ENCODE results near the gene CCDC92B.

Gene CCDC92B

DNA sequence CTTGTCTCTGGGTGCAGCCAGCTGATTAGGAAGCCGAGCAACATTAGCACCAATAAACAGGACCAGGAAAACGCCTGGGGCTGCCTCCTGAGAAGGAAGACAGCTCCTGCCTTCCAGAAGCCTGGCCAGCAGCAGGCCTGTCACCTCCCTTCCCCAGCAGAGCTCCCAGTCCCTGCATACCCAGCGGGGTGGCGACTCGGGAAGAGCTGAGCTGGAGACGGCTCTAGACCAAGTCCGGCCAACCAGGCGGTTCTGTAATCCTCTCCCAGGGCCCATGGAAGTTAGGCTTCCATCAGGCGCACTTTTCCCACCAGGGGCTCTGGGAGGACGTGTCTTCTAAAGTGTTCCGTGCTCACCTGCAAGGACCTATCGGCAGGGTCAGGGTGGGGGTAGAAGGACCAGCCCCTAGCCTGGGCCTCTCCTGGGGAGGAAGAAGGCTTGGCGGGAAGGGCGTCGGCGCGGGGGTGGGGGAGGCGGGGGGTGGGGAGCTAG, 25.9 kb downstream of the CCDC92B start:
- in situ Hi-C loops (cut with MboI; ENCODE audit: low sequenced_read_pairs), result no loop called here

- in situ Hi-C loops (cut with MboI; ENCODE audit: low sequenced_read_pairs), result no loop called here
Measured at GRCh38 chr17:2722611-2723010, 26.8 kb downstream of the CCDC92B start.

DNA sequence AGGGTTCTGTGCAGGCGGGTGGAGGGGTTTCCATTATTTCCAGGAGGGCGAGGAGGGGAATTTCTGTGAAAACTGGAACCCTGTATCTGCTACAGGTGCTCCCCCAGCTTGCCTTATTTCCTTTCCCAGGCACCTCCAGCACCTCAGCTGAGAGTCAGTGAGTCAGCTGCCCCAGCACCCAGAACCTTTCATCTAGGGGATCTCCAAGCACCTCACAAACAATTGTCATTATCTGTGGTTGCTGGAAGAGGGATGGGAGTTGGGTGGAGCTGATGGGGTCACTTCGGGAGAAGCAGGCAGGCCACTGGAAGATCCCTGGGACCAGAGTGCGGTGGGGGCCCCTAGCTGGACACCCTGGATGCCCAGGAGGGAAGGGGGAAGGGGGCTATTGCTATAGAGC, 27.8 kb downstream of the CCDC92B start:
- in situ Hi-C loops (cut with MboI; ENCODE audit: low sequenced_read_pairs), result no loop called here

- in situ Hi-C loops (cut with MboI; ENCODE audit: low sequenced_read_pairs), result no loop called here
Measured at GRCh38 chr17:2719861-2720260, 29.6 kb downstream of the CCDC92B start.

DNA sequence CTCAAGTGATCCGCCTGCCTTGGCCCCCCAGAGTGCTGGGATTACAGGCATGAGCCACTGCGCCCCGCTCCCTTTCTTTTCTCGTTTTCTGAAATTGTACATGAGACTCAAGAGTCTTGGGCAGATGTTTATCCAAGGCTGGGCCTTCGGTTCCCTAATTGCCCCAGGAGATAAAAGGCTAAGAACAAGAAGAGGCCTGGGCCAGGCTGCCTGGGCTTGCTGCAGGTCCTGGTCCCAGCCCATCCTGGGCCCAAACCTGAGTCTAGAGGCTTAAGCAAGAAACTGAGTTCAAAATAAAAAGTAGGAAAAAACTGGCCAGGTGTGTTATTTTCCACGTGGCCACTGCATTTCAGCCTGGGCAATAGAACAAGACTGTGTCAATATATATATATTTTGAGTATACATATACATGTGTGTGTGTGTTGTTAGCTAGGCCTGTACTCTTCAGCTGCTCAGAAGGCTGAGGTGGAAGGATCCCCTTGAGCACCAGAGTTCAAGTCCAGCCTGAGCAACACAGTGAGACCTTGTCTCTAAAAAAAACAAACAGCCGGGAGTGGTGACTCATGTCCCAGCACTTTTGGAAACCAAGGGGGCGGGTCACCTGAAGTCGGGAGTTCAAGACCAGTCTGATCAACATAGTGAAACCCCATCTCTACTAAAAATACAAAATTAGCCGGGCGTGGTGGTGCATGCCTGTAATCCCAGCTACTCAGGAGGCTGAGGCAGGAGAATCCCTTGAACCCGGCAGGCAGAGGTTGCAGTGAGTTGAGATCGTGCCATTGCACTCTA, 31.1 kb downstream of the CCDC92B start:
- in situ Hi-C loops (cut with MboI; ENCODE audit: low sequenced_read_pairs), result no loop called here

GRCh38 chr17:2716649-2717048, 32.8 kb downstream of the CCDC92B start:
- in situ Hi-C loops (cut with MboI; ENCODE audit: low sequenced_read_pairs), result no loop called here

DNA sequence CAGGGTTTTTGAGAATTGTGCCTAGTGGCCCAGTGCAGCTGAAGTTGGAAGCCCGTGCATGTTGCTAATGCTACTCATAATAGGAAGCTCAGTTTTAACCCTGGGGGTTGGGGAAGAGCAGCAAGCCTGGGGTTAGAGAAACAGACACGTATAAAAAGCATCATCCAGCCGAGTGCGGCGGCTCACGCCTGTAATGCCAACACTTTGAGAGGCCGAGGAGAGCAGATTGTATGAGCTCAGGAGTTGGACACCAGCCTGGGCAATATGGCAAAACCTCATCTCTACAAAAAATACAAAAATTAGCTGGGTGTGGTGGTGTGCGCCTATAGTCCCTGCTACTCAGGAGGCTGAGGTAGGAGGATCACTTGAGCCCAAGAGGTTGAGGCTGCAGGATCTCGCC, 35.6 kb downstream of the CCDC92B start:
- in situ Hi-C loops (cut with MboI; ENCODE audit: low sequenced_read_pairs), result no loop called here

- in situ Hi-C loops (cut with MboI; ENCODE audit: low sequenced_read_pairs), result no loop called here
Measured at GRCh38 chr17:2712300-2713043, 37.0 kb downstream of the CCDC92B start.

GRCh38 chr17:2711608-2712299, 37.7 kb downstream of the CCDC92B start, which contains the start of gene CLUH:
CLUH (minus strand) TSS chr17:2711764; CDS start chr17:2711661, 103 bp downstream.
- in situ Hi-C loops (cut with MboI; ENCODE audit: low sequenced_read_pairs), result no loop called here

DNA sequence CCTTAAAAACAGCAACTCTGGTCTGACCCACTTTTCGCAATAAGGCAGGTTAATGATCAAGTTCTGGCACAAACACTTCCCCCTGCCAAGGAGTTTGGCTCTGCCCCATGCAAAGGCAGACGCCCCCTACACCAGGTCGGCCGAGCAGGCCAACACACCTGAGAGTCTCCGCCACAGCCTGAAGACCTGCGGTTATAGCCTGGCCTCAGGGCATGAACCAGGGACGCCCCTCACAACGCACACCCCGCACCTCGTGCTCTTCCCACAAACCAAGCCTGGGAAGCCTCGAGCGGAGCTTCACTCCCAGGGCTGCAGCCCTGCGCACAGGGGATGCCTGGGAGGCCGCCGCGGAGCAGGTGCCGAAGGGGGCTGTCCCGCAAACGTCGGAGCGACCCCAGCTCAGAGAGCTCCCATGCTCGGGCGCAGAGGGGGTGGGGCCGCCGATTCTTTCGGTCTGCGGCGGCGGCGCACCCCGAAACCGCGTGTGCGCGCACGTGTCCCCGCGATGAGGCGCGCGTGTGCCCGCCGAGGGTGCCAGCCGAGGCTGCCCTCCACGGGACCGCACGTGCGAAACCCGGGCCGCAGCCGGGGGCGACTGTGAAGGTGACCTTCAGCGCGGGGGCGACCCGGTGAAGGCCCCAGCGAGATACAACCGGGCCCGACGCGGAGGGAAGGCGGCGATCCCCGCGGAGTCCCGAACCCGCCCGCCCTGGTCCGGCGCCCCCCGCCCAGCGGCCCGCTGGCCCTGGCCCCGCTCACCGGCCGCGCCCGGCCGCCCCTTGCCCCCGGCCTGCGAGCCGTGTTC, 38.4 kb downstream of the CCDC92B start:
- in situ Hi-C loops (cut with MboI; ENCODE audit: low sequenced_read_pairs), result no loop called here

GRCh38 chr17:2710071-2710802, 39.2 kb downstream of the CCDC92B start:
- in situ Hi-C loops (cut with MboI; ENCODE audit: low sequenced_read_pairs), result no loop called here

GRCh38 chr17:2709183-2709661, 40.2 kb downstream of the CCDC92B start:
- in situ Hi-C loops (cut with MboI; ENCODE audit: low sequenced_read_pairs), result no loop called here

- in situ Hi-C loops (cut with MboI; ENCODE audit: low sequenced_read_pairs), result no loop called here
Measured at GRCh38 chr17:2708585-2709182, 40.8 kb downstream of the CCDC92B start.

DNA sequence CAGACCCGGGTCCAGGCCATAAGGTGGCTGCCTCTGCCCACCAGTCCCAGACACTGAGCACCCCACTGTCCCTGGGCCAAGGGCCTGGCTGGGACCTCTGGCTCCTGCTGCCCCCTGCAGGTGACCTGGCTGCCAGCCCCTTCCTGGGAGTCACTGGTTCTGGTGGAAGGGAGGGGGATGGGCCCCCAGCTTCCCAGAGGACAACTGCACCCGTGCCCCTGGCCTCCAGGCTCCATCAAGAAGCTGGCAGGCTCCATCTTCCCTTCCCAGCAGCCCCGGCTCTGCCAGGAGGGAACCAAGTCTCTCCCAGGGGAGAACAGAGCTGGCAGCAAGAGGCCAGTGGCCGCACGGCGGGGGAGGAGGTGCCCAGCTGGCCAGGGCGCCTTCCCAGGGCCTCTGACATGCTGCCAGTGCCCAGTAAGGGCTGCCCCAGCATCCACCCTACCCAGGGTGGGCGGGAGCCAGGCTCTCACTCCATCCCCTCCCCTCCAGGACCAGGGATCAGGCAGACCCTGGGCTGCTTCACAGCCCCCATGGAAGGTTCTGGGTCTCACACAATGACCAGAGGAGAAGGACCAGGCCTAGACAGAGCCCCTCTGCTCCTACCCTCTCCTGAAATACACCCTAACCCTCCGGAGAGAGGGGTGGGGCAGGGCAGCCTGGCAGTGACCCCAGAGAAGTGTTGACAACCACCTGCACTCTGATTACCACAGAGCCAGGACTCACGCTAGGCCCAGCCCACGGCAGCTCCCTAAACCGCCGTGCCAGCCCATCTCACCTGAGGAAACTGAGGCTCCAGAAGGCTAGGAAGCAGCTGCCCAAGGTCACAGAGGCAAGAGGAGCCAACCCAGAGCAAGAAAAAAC, 41.5 kb downstream of the CCDC92B start:
- in situ Hi-C loops (cut with MboI; ENCODE audit: low sequenced_read_pairs), result no loop called here

DNA sequence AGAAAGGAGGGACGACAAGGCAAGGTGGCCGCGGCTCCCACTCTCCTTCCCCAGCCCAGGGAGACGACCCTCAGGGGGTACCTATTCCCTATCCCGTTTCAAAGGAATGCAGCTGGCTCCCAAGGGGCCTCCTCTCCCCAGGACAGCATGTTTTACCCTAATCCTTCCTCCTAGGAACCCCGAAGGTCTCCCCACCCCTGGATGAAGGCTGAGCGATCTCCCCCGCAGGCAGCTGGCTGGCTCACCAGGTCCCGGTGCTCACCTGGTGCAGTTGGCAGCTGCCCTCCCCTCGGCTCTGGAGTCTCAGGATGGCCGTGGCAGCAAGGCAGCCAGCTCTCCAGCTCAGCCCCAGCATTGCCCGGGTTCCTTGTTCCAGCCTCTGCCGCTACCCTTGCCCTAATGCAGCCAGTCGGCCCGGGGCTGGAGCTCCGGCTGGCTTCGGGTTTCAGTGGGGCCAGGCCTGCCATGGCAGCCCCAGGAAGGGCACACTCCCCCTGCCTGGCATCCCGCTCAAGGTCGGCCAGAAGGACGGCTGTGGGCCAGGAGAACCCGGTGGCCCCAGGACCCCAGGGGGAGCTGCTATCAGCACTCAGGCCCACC, 42.4 kb downstream of the CCDC92B start:
- in situ Hi-C loops (cut with MboI; ENCODE audit: low sequenced_read_pairs), result no loop called here

- in situ Hi-C loops (cut with MboI; ENCODE audit: low sequenced_read_pairs), result no loop called here
Measured at GRCh38 chr17:2705888-2706795, 43.3 kb downstream of the CCDC92B start.

GRCh38 chr17:2705263-2705662, 44.2 kb downstream of the CCDC92B start:
- in situ Hi-C loops (cut with MboI; ENCODE audit: low sequenced_read_pairs), result no loop called here

Data from hTERT RPE-1 (cell line).